22Rv1 (cell line): ENCODE results near the gene CDC34.

Experiments
- H3K27ac ChIP-seq: fragments of 450-650 bp; 2 replicates; pipeline ENCODE4 v1.5.1; 2017
- CTCF ChIP-seq: fragments of 450-650 bp; IDR thresholded peaks from 2 replicates; pipeline ENCODE4 v1.5.1; 2017; ENCODE audit warnings: mild to moderate bottlenecking
- ZFX ChIP-seq: fragments of 450-650 bp; IDR thresholded peaks from 2 replicates; pipeline ENCODE4 v1.6.1; 2017; ENCODE audit warnings: antibody characterized with exemption, borderline replicate concordance

Gene CDC34

GRCh38 chr19:488505-489417 is 42.8 kb upstream of the CDC34 start:
- TF ChIP-seq CTCF (no peak), ZFX (no peak)
- H3K27ac ChIP-seq: peak overlapping the region; percentile 90

GRCh38 chr19:489418-490196 is 42.0 kb upstream of the CDC34 start:
- H3K27ac ChIP-seq: peak overlapping the region; percentile 90
- TF ChIP-seq CTCF: no peak
- TF ChIP-seq ZFX: no peak

DNA sequence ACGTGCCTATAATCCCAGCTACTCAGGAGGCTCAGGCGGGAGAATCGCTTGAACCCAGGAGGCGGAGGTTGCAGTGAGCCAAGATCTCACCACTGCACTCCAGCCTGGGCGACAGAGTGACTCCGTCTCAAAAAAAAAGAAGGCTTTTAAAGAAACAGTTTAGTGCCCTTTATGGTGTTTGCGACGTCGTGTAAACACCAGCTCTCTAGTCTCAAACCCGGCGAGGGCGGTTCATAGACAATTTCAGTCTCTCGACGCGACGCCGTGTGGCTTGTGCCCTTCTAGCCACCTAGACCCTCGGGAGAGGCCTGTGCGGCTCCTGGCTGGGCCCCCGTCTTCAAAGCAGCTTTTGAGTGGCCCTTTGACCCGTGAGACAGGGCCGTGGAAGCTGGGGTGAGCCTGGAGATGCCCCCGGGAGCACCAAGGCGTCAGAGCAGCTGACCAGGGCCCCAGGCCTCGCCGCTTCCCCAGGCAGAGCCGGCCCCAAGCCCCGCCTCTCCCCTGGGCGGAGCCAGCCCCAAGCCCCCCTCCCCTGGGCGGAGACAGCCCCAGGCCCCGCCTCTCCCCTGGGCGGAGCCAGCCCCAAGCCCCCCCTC is 40.3 kb upstream of the CDC34 start:
- H3K27ac ChIP-seq: peak overlapping the region; percentile 90
- TF ChIP-seq ZFX (no peak), CTCF (no peak)

- TF ChIP-seq ZFX (no peak), CTCF (no peak)
- no peak overlapping the region for H3K27ac ChIP-seq
Observed at GRCh38 chr19:492091-492531, 39.4 kb upstream of the CDC34 start.

- TF ChIP-seq CTCF (no peak), ZFX (no peak)
- no peak overlapping the region for H3K27ac ChIP-seq
Observed at GRCh38 chr19:493391-494170, 38.0 kb upstream of the CDC34 start.

- H3K27ac ChIP-seq: no peak overlapping the region
- TF ChIP-seq ZFX (no peak), CTCF (no peak)
Observed at GRCh38 chr19:494171-495080, 37.1 kb upstream of the CDC34 start.
